ENCODE data around the gene EPB41L5.

EPB41L5 gene

DNA sequence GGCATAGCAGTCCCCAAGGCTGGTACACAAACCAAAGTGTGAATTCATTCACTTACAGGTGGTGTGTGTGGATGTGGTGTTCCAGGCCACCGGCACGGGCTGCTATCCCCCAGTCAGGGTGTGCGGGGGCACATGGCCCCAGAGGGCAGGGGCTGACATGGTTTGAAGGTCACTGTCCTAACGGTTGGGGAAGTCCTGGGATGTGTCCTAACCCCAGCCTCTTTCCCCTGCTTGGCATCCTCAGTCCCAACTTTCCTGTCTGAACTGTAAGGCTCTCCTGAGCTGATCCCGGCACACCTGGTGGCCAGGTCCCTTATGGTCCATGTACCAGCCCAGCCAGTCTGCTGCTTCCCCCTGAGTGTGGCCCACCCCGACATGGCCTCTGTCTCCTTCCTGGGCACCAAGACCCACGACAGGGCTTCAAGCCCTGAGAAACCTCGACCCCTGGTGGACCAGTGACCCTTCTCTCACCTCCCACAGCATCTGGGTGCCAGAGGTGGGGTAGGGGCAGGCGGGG lies 212.7 kb downstream of the EPB41L5 start:
- H3K4me3 ChIP-seq (ENCODE audit: control insufficient read depth, low read depth, low read length): no peak overlapping the region
- TF ChIP-seq, protein P1, sequence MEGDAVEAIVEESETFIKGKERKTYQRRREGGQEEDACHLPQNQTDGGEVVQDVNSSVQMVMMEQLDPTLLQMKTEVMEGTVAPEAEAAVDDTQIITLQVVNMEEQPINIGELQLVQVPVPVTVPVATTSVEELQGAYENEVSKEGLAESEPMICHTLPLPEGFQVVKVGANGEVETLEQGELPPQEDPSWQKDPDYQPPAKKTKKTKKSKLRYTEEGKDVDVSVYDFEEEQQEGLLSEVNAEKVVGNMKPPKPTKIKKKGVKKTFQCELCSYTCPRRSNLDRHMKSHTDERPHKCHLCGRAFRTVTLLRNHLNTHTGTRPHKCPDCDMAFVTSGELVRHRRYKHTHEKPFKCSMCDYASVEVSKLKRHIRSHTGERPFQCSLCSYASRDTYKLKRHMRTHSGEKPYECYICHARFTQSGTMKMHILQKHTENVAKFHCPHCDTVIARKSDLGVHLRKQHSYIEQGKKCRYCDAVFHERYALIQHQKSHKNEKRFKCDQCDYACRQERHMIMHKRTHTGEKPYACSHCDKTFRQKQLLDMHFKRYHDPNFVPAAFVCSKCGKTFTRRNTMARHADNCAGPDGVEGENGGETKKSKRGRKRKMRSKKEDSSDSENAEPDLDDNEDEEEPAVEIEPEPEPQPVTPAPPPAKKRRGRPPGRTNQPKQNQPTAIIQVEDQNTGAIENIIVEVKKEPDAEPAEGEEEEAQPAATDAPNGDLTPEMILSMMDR (IDR thresholded peaks at IDR 0.05; ENCODE audit: control insufficient read depth, insufficient read depth, low read depth, low read length, missing control alignments): no peak
- DNase-seq (ENCODE audit: low read depth): no peak

DNA sequence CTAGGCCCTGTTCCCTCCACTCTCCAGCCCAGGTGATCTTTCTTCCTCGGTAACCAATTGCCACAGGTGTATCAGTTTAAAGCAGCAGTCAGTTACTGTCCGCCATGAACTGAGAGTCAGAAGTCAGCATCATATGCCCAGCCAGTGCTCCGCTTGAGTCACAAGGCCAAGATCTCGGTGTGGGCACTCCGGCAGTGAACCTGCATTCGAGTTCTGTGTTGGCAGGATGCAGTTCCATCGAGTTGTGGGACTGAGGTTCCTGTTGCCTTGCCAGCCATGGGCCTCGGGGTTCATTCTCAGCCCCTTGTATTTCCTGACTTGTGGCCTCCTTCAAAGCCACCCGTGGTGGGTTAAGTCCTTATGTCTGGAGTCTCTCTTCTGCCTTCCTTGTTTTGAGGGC lies 213.4 kb downstream of the EPB41L5 start:
- DNase-seq (ENCODE audit: low read depth): no peak
- no peak overlapping the region for H3K4me3 ChIP-seq (ENCODE audit: control insufficient read depth, low read depth, low read length)
- TF ChIP-seq, protein P1 (IDR thresholded peaks at IDR 0.05; ENCODE audit: control insufficient read depth, insufficient read depth, low read depth, low read length, missing control alignments): no peak

DNA sequence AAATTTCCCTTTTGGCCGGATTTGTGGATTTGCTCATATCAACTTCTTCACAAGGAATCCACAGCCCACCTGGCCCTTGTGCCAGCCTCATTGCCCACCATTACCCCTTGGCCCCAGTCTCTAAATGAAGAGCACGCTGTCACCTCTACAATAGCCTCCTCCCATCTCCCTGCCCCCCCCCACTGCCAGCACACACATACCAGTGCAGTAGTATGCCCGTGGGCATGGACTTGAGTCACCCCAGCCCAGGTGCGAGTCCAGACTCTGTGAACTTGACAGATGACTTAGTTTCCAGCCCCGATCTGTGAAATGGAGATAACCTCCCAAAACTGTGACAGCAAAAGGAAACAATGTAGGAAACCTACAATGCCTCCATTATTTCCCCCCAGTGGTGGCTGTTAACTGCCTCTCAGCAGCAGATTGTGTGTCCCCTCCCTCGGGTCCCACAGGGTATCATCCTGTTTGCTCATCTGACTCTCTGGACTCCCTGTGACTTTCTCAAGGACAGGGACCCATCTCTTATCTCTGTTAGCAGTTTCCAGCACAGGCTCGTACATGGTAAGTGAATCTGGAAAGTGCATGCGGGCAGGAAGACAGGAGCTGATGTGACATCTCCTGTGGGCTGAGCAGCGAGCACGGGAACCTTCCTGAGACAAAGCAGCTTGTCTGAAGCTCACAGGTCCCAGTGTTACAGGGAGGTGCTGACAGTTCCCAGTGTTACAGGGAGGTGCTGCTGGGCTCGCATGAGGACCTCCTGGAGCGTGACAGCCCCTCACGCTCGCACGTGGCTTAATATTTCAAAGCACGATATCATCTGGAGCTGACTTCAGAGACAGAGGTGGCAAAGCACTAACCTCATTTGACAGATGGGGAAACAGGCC lies 214.5 kb downstream of the EPB41L5 start:
- no peak for DNase-seq (ENCODE audit: low read depth)
- TF ChIP-seq, protein P1 (IDR thresholded peaks at IDR 0.05; ENCODE audit: control insufficient read depth, insufficient read depth, low read depth, low read length, missing control alignments): no peak
- H3K4me3 ChIP-seq (ENCODE audit: control insufficient read depth, low read depth, low read length): no peak overlapping the region

DNA sequence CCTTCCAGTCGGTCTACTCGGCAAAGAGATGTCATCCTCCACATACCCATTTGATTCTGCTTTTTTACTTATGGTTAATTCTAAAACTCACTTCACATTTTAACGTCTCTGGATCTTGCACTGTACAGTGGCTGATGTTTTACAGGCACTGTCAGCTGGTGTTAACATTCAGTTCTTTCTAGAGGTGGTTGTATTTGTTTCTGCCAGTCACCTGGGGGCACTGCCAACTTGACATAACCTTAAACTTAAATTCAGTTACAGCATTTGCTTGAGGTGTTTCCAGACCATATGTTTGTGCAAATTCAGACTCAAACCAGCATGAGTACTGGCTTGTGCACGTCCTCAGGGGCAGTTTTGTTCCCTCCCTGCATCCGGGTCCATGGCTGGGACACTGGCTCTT lies 215.6 kb downstream of the EPB41L5 start:
- no peak for DNase-seq (ENCODE audit: low read depth)
- no peak overlapping the region for H3K4me3 ChIP-seq (ENCODE audit: control insufficient read depth, low read depth, low read length)
- TF ChIP-seq, protein P1 (IDR thresholded peaks at IDR 0.05; ENCODE audit: control insufficient read depth, insufficient read depth, low read depth, low read length, missing control alignments): no peak
